ENCODE data around the gene TBX4. TPM values are rescaled to one million over a fixed set of nuclear protein-coding genes. Genes with fewer than 3 reads are reported as not detected.

Gene TBX4
- polyA plus RNA-seq, 1 donor, result 0.18 TPM

GRCh38 chr17:61412860-61413660 is 39.2 kb upstream of the TBX4 start:
- DNase-seq, result no peak

GRCh38 chr17:61413661-61414126 is 38.5 kb upstream of the TBX4 start:
- no peak for DNase-seq

GRCh38 chr17:61414141-61414935 is 37.9 kb upstream of the TBX4 start:
- no peak for DNase-seq

- no peak for DNase-seq
Measured at GRCh38 chr17:61414936-61415251, 37.3 kb upstream of the TBX4 start.

- DNase-seq, result no peak
Measured at GRCh38 chr17:61415374-61416210, 36.6 kb upstream of the TBX4 start.

- no peak for DNase-seq
Measured at GRCh38 chr17:61416211-61416539, 36.0 kb upstream of the TBX4 start.

GRCh38 chr17:61416540-61417363 is 35.5 kb upstream of the TBX4 start:
- DNase-seq, result no peak

- DNase-seq, result no peak
Measured at GRCh38 chr17:61418449-61418848, 33.8 kb upstream of the TBX4 start.

GRCh38 chr17:61419496-61420046 is 32.7 kb upstream of the TBX4 start:
- no peak for DNase-seq

- no peak for DNase-seq
Measured at GRCh38 chr17:61420052-61420451, 32.2 kb upstream of the TBX4 start.

GRCh38 chr17:61420745-61421398 is 31.4 kb upstream of the TBX4 start:
- no peak for DNase-seq

GRCh38 chr17:61421460-61421859 is 30.8 kb upstream of the TBX4 start:
- no peak for DNase-seq

- no peak for DNase-seq
Measured at GRCh38 chr17:61422116-61422799, 30.0 kb upstream of the TBX4 start.

- no peak for DNase-seq
Measured at GRCh38 chr17:61422869-61423268, 29.4 kb upstream of the TBX4 start.

GRCh38 chr17:61423967-61424649 is 28.1 kb upstream of the TBX4 start:
- DNase-seq, result no peak

GRCh38 chr17:61425682-61426481 is 26.3 kb upstream of the TBX4 start:
- no peak for DNase-seq

- no peak for DNase-seq
Measured at GRCh38 chr17:61426482-61427304, 25.5 kb upstream of the TBX4 start.

- DNase-seq, result no peak
Measured at GRCh38 chr17:61427567-61427966, 24.7 kb upstream of the TBX4 start.
